Tibial nerve (tissue), 3 donors: Measurements from ENCODE around the gene CDYL.

Experiments
- POLR2A ChIP-seq, 2 donors: fragments of 450-650 bp; IDR thresholded peaks; one replicate each; pipeline ENCODE4 v1.6.1; 2017; ENCODE audit warnings: antibody characterized with exemption in 2 of 2, mild to moderate bottlenecking in 2 of 2, moderate library complexity in 2 of 2
- TF ChIP-seq, protein P1 (sequence below), 5 experiments: fragments of 200-600 bp in 3 of 5; fragments of 450-650 bp in 2 of 5; sonication (generic) in 3 of 5; IDR thresholded peaks; one replicate each; pipeline ENCODE4 v1.5.1; 2016 to 2019; ENCODE audit warnings: antibody characterized with exemption in 5 of 5, mild to moderate bottlenecking in 3 of 5, moderate library complexity in 2 of 5

DNA sequence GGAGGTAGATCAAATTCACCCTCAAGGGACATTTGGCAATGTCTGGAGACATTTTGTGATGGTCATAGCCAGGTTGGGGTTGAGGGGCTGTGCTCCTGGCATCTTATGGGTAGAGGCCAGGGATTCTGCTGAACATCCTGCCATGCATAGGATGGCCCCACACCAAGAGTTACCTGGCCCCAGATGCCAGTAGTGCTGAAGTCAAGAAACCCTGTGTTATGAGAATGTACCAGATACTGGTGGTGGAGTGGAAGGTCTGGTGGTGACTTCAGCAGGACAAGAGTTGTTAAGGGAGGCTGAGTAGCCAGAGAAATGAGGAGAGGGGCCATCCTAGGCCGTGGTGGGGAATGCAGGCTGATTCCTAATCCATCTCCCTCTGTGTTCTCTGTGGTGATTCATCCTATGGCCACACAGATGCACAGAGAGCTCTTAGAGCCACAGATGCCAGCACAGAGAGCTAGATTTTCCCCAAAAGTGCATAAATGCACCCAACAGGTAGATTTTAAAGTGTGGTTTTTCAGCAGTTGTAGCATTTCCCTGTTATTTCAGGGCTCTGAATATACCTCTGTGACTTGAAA is 43.6 kb downstream of the CDYL start:
- TF ChIP-seq, protein P1, sequence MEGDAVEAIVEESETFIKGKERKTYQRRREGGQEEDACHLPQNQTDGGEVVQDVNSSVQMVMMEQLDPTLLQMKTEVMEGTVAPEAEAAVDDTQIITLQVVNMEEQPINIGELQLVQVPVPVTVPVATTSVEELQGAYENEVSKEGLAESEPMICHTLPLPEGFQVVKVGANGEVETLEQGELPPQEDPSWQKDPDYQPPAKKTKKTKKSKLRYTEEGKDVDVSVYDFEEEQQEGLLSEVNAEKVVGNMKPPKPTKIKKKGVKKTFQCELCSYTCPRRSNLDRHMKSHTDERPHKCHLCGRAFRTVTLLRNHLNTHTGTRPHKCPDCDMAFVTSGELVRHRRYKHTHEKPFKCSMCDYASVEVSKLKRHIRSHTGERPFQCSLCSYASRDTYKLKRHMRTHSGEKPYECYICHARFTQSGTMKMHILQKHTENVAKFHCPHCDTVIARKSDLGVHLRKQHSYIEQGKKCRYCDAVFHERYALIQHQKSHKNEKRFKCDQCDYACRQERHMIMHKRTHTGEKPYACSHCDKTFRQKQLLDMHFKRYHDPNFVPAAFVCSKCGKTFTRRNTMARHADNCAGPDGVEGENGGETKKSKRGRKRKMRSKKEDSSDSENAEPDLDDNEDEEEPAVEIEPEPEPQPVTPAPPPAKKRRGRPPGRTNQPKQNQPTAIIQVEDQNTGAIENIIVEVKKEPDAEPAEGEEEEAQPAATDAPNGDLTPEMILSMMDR (IDR thresholded peaks at IDR 0.05): no peak
- TF ChIP-seq POLR2A (IDR thresholded peaks at IDR 0.05): no peak
